ENCODE measurements around the gene TET3.
"Not testable (repeated sequence)": the region's sequence is repeated elsewhere in the genome, so short reads cannot be mapped to it uniquely, and the experiment has no call there.

The TET3 gene

DNA sequence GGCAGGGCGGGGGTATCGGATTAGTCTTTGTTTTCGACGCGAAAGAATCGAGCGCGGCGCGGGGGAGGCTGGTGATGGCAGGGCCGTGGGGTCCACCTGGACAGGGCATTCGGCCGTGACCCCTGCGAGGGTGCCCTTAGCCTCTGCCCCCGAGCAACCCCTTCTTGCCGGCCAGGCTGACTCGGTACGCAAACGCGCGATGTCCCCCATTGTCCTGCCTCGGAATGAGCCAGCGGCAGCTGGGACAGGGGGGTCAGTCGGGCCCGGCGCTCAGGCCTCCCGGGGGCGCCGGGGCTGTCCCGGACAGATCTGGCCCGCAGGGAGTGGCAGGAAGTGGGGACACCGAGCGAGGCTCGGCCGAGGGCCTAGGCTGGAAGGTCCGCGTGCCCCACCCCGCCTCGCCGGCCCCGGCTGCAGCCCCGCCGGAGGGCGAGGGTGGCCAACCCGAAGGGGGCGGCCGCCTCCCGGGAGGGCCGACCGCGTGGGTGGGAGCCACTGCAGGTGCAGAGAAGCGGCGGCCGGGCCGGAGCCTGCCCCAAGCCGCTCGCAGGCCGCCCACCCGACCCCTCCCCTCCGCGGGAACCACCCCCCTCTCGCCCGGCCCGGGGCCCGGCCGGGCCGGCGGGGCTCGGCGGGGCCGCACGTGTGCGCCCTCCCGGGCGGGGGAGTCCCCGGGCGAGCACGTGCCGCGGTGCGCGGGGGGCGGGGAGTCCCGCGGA, at the start of gene TET3:
TET3 (plus strand) TSS at position 708 of the 719 bp plus-strand sequence. CDS start 1,494 bp downstream, outside the sequence.
- DNase-seq (ENCODE audit: low read depth) = peak; percentile 53

DNA sequence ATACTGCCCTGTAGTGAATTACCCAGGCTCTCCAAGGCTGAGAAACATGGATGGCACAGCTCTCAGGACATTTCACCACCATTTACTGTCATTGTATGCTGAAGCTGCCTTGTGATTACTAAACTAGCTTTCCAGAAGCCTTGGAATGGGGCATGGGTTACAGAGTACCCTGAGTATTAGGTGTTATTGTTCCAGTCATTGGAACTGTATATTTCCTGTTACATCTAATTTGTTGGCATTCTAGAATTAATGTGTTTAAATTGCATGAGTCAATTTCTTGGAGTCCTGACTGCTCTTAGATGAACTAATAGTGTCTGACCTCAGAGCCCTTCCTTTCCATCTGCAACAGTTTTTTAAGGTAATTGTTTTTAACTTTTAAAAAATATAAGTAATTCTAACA, 49.1 kb upstream of the TET3 start:
- DNase-seq (ENCODE audit: low read depth) = no peak

DNA sequence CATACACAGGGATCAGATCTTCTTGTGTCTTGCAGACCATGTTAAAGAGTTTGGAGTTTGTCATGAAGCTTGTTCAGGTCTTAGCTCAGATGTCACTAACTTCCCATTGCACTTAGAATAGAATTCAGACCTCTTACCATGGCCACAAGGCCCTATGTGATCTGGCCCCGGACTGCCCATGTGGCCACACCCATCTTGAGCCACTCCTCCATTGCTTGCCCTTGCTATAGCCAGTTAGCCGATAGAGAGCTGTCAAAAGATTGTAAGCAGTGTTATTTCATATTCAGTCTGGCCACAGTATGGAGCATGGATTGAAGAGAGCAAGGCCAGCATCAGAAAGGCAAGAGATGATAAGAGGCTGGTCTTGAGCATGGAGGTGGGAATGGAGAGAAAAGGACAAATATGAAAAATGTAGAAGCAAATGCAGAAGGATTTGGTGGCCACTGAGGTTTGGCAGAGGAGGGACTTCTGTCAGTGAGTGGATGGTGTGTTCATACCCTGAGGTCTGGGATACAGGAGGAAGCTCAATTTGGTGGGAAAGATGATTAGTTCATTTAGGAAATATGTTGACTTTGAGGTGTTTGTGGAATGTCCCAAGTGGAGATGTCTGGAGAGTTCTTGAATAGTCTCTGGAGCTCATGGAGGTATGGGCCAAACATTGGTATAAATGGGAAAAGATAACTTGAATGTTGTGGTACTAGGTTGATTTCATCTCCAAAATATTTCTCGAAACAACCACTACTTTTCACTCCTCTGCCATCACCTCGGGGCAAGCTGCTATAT, 47.4 kb upstream of the TET3 start:
- no peak for DNase-seq (ENCODE audit: low read depth)

DNA sequence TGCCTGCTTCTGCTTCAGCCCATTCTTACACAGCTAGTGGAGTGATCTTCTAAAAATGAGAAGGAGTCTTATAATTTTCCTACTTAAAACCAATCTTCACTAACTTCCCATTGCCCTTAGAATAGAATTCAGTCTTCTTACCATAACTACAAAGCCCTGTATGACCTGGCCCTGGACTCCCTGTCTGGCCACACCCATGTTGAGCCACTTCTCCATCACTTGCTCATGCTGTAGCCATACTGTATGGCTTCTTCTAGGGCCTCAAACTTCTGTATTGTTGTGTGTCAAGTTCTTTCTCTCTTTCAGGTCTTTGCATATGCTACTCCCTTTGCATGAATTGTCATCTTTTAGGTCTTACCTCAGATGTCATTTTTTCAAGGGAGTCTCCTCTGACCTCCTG, 46.8 kb upstream of the TET3 start:
- DNase-seq (ENCODE audit: low read depth) = no peak

DNA sequence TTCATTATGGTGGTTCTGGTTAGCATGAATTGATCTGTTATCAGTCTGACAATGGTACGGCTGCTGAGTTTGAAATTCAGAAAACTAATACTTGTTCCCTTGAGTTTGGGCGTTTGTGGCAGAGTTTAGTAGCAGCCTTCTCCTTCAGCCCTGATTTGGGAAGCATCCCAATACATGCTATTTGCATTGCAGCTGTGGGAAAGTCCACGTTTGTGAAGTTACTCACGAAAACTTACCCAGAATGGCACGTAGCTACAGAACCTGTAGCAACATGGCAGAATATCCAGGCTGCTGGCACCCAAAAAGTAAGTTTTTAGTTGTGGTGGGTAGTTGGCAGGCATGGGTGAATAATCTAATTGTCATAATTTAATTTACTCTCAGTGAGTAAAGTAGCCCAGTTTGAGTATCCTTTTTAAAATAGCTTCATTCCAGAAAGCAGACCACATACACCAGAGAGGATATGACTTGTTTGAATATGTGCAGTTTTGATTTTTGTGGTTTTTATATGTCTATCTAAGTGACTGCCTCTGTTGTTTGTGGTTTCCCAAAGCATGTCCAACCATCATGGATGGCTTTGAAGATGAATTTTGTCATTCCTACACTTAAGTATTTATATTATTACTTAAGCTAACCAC, 45.9 kb upstream of the TET3 start:
- DNase-seq (ENCODE audit: low read depth) = no peak

DNA sequence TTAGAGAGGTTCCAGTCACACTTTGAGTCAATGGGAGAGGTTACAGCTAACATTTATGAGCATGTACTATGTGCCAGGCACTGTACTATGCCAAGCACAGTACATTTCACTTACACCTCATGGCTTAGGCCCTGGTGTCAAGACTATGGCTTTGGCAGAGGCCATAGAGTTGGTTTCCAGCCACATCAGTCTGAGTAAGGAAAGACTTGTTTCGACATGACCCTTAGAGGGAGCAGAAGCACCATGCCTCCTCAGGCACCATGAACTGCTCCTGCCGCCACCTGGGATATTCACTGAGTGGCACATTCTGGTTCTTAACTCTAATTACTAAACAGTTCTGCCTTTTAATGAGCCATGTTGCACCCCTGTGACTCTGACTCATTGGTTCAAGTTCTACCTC, 45.3 kb upstream of the TET3 start:
- DNase-seq (ENCODE audit: low read depth) = no peak

DNA sequence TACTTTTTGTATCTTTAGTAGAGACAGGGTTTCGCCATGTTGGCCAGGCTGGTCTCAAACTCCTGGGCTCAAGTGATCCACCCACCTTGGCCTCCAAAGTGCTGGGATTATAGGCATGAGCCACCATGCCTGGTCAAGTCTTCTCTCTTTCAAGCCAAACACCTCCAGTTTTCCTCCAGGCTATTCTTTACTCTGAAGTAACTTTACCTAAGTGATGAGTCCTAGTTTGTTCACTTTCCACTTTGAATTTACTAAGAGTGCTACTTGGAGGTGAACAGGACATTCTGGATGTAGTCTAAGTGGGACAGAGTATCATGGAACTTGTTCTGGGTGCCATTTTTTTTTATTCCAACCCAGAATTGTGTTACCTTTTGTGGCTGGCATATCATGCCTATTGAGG, 44.6 kb upstream of the TET3 start:
- not testable (repeated sequence) for DNase-seq (ENCODE audit: low read depth)

DNA sequence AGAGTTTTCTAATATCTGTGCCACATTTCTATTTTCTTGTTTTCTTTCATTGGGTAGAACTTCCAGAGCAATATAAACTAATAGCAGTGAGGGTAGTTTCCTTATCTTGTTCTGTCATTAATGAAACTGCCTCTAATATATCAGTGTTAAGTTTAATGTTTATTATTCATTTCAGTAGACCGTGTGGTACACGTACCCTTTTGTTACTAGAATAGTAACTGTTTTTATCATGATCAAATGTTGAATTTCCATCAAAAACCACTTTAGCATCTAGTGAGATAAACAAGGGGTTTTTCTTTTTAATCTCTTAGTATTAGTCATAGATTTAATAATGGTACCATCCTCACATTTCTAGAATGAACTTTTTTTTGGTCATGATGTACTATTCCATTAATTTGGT, 42.0 kb upstream of the TET3 start:
- DNase-seq (ENCODE audit: low read depth) = no peak

DNA sequence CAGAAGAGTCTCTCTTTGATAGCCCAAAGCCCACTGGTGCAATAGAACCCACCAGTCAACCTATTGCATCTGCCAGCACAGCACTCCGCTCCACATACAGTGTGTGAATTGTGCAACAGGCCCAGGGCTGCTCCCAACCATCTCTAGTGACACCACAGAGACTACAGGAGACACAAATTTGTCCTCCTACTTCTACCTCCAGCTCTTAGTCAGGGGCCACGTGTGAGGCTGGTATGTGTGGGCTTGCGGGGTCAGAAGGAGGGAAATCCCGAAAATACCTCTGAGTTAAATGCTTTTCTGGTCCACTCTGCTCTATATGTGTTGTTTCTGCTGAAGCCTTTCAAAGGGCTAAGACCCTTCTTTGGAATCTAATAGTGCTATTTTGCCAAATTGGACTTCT, 40.0 kb upstream of the TET3 start:
- no peak for DNase-seq (ENCODE audit: low read depth)

DNA sequence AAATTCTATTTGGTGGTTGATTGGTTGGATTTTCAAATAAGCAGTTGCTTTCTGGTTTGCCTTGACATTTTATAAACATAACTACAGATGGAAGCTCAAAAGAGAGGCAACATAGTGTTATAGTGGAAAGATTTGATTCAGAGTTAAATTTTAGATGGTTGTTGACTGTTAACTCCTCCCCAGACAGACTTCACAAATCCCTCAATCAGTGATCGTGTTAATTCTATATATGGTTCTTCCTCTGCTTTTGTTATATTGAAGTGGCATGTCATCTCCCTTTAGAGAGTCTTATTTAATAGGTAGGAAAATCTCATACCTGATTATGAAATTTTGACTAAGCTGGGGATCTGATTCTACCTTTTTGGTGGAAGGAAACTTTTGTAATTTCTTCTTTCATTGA, 38.5 kb upstream of the TET3 start:
- no peak for DNase-seq (ENCODE audit: low read depth)

DNA sequence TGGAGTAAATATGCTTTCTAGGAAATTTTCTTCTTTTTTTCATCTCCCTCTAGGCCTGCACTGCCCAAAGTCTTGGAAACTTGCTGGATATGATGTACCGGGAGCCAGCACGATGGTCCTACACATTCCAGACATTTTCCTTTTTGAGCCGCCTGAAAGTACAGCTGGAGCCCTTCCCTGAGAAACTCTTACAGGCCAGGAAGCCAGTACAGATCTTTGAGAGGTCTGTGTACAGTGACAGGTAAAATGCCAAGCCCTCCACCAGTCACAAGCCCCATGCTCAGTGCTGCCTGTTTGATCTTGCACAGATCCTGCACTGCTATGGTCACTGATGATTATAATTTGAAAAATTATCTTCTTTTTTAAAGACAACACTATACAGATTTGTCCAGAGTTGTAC, 38.0 kb upstream of the TET3 start:
- DNase-seq (ENCODE audit: low read depth) = no peak

DNA sequence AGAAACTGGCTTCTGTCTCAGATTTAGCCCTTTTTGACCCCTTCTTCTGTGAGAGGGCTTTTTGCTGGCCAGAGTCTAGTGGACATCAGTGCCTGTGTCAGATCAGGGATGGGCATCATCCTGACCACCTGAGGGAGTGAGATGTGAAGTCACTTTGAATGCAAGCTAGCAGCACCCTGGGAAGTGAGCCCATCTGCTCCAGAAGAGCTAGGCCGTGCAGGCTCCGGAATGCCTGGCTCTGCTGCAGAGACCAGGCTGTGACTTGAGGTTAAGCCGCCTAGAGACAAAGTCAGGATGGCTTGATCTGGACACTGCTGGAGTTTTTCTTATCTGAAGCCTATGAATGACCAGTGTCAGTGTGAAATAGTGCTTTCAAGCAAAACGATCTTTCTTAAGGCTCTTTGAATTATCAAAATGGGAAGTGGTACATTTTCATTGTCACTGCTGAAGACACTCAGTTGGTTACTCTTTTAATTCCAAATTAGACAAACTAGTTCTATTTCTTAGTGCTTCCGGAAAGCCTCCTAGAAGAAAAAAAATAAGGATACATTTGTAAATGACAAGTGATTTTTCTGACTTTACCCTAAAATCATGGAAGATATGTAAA, 37.2 kb upstream of the TET3 start:
- DNase-seq (ENCODE audit: low read depth) = no peak

DNA sequence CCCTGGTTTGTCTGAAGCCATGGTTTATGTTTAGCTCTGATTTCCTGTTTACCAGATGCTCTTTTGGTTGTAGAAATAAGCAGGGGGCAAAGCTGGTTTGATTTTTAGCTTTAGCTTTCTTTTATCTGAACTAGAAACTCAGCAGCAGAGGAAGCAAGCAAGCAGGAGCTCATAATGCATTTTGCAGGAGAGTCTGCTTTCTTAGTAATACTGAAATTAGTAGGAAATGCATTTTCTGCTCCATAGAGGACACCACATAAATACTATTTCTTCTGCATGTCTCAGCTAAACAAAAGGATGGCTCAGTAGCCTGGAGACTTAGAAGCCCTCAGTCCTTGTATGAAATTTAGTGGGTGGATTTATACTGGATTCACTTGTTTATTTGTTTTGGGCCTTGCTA, 34.9 kb upstream of the TET3 start:
- DNase-seq (ENCODE audit: low read depth) = no peak

DNA sequence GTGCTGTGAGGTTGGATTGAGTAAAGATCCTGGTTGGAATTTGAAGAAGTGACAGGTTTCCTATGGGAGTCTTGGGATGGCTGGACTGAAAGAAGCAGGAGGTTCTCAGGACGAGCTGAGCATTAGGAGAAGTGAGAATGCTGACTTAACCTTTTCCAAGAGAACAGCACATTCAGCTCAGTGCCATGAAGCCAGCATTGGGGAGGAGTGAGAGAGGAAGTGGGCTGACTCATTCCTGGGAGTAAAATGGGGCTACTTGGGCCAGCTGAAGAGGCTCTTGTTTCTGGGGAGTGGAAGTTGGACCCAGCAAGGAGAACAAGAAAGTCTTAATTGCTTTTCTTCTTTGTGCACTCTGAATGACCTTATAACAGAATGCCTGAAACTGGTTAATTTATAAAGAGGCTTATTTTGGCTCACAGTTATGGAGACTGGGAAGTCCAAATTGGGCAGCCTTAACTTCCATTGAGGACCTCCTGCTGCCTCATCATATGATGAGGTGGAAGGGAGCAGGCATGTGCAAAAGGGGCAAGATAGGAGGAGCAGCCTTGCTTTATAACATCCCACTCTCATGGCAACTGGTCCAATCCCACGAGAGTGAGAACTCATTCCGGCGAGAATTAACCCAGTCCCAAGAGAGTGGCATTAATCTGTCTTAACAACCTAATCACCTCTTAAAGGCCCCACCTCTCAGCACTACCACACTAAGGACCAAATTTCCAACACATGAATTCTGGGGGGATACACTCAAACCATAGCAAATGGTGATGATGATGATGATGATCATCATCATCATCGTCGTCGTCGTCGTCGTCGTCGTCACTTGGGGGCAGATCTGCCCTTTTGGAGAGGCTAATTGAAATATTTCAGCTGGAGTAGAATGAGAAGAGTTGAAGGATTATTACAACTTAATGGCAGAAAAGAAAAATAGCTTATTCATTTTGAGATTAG, 31.9 kb upstream of the TET3 start:
- DNase-seq (ENCODE audit: low read depth) = no peak

DNA sequence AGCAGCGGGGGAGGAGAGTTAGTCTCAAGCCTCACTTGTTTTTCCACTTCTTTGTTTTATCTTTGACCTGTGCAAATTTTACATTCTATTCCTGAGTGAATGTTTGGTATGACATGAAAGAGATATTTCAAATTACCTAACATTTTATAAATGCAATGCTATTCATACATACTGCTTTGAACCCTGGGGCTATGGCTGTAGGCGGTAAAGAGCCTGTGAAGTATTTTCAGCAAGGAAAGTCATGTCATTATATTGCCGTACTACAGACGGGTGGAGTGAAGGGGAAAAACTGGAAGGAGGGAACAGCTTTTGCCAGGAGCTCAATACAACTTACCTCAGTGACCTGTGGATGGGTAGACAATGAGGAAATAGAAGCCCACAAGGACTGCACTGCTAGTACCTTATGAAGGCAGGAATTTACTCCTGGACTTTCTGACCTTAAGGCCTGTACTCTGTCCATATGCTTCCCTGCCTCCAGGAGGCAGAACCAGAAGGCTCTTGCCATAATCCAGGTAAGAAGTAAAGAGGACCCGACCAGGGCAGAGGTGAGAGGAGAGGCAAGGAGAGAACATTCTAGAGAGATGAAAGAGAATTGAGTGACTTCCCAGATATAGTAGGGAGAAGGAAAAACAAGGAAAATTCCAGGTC, 28.4 kb upstream of the TET3 start:
- no peak for DNase-seq (ENCODE audit: low read depth)

DNA sequence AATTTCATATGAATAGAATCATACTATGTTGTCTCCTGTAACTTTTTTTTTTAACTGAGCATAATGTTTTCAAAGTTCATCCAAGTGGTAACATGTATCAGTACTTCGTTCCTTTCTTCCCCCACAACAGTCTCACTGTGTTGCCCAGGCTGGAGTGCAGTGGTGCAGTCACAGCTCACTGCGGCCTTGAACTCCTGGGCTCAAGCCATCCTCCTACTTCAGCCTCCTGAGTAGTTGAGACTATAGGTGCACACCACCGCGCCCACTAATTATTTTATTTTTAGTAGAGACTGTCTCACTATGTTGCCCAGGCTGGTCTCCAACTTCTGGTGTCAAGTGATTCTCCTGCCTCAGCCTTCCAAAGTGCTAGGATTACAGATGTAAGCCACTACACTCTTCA, 23.4 kb upstream of the TET3 start:
- no peak for DNase-seq (ENCODE audit: low read depth)

DNA sequence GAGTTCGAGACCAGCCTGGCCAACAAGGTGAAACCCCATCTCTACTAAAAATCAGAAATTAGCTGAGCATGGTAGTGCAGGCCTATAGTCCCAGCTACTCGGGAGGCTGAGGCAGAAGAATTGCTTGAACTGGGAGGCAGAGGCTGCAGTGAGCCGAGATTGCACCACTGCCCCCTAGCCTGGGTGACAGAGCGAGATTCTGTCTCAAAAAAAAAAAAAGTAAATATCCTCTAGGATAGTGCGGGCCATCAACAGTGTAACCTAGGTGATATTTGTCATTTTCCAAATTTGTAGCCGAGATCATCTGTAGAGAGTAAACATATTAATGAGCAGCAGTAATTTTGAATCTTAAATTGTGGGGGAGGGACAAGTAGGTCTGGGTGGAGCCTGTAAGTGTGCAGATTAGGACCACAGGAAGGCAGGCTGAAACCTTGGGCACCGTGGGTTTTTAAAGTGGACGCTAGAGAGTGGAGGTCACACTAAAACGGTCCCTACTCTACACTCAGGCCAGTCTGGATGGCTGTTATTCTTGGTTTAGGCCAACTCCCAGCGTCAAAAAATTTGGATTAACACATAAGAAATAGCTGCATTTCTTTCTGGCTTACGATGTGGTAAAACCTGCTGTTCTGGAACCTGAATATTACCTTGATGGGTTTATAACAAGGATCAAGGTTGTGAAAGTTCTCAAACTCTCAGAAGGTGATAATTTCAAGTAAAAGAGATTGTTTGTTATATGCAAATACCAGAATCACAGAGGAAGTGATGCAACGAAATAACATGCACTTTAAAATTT, 22.7 kb upstream of the TET3 start:
- no peak for DNase-seq (ENCODE audit: low read depth)

DNA sequence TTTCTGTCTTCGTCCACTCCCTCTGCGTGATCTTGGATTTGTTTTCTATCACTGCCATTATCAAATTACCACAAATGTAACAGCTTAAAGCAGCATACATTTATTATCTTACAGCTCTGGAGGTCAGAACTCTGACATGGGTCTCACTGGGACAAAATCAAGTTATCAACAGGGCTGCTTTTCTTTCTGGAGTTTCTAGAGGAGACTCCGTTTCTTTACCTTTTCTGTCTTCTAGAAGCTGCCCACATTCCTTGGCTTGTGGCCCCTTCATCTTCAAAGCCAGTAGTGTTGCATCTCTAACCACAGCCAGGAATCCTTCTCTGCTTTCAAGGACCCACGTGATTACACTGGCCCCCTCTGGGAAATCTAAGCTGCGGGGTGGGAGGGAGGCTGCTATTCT, 21.9 kb upstream of the TET3 start:
- DNase-seq (ENCODE audit: low read depth) = no peak

DNA sequence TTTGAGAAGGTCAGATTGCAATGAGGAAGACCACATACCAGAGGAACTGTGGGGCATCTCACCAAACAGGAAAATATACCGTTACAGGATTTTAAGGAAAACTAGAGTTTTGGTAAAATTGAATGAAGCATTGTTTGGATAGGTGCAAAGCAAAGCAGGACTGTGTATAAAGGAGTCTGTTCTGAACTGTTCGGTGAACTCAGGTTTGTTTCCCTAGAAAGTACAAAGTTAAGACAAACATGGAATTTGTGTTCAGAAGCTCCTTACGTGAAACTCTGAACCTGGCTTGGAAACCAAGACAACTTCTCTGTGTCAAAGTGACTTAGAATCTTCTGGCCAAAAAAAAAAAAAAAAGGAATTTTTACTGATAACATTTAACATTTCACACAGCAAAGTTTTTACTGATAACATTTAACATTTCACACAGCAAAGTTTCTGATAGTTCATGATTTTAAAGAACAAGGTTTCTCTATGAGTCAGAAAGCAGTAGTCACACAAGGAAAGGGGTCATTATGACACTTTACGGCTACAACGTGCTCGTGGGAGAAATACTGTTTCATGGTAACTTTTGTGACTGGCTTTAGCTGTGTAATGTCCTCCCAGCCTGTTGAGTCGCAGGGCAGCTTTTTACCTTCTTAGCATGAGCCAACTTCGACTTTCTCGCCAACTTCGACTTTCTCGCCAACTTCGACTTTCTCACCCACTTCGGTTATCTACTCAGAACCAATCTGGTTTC, 21.2 kb upstream of the TET3 start:
- DNase-seq (ENCODE audit: low read depth) = no peak

DNA sequence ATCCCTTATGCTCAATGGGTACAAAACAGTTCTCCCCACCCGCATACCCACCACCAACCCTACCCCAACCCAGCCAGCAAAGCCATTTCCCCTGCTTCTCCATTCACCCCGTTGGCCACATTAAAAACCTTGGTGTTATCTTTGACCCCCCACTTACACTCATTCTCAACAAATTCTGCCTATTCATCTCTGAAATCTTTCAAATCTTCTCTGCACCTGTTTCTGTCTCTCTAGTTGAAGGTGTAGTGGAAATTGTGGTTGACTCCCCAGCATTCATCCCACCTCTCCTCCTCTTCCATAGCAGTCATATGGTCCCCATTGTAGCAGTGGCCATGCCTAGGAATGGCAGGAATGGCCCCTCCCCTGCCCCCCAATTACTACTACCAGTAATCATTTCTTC, 20.5 kb upstream of the TET3 start:
- no peak for DNase-seq (ENCODE audit: low read depth)

Measured in stimulated activated CD8-positive, alpha-beta memory T cell treated with anti-CD3 and anti-CD28 coated beads, Interleukin-12 subunit alpha, Interleukin-12 subunit beta, amount 100 ng/mL, for 1 hour (primary cell).